HG02840 (cell line): ENCODE results near the gene C11orf86.

Experiments
- ATAC-seq: cut with Tn5 transposase; IDR thresholded peaks from one replicate; pipeline ENCODE4 v1.9.1; 2021; ENCODE audit warnings: mild to moderate bottlenecking, moderate library complexity, moderate number of reproducible peaks; ENCODE audit not compliant: unreplicated experiment, low FRiP score

The C11orf86 gene

DNA sequence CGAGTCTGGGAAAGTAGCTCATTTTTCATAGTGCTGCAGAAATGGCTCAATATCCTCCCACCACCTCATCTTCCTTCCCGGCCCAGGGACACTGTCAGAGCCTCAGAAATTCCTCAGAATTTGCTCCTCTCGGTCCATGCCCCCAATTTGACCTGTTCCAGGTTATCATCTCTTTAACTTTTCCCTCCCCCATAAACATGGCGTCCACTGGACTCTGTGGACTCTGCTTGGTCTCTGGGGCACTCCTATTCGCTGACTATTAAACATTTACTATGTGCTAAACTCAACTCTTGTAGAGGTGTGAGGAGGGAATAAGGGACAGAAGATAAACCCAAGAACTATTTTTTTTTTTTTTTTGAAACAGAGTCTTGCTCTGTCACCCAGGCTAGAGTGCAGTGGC lies 8.8 kb upstream of the C11orf86 start:
- ATAC-seq = no peak

DNA sequence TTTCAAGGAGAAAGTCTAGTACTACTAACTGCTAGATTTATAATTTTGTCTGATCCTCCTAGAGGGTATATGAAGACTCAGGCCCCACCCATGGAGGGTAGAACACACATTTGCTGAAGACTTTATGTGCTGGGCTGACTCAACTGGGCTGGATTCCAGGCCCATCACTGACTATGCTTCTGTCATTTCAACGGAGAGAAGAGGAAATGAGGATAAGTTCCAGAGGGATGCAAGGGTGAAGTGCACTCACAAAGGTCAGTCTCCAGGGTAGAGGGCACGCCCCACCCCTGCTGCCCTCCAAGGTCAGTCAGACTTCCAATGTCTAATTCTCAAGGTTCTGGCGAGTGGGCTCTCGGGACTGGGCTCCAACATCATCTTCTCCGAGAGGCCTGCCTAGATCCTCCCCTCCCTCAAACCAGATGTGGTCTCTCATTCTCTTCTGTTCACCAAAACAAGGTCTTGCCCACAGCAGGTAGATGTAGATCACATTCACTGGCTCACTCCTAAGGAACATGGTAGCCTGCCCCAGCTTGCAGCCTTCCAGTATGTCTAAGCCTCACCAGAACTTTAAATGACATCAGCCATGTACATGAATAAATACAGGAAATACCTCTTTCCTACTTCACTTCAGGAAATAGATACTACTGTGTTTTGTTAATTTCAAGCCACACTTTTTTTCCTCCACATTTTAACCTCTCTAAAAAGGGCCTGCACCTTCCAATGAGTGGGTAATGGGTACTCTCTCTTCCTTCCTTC lies 7.3 kb upstream of the C11orf86 start:
- ATAC-seq = no peak

DNA sequence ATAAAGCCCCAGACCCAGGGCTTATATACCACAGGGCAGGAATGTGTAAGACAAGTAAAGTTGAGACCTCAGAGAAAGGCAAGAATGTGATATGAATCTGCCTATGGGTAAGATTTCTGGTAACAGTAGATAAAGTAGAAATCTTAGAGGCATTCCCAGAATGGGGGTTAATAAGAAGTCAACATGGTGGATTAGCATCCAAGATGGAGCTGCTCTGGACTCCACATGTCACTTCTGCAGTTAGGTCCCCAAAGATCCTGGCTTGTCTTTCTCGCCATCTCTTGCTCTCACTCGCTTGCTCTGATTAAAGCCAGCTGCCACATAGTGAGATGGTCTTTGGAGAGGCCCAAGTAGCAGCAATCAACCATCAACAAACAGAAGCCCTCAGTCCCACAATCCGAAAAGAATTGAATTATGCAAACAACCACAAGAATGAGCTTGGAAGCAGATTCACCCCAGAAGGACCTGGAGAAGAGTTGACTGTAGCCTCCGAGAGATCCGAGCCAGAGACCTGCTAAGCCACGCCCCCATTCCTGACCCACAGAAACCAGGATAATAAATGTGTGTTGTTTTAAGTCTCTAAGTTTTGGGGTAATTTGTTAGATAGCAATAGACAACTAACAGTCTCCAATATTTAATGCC lies 5.4 kb upstream of the C11orf86 start:
- no peak for ATAC-seq

DNA sequence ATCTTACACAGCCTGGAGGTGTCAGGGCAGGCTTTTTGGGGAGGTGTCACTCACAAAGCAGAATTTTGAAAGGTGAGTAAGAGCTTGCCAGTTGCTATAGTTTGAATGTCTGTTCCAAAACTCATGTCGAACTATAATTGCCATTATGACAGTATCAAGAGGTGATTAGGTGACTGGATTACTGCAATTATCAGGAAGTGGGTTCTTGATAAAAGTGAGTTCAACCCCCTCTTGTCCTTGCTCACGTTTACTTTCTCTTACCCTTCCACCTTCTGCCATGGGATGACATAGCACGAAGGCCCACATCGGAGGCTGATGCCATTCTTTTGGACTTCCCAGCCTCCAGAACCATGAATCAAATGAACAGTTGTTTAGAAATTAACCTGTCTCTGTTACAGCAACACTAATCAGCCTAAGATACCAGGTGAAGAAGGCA lies 4.7 kb upstream of the C11orf86 start:
- no peak for ATAC-seq

DNA sequence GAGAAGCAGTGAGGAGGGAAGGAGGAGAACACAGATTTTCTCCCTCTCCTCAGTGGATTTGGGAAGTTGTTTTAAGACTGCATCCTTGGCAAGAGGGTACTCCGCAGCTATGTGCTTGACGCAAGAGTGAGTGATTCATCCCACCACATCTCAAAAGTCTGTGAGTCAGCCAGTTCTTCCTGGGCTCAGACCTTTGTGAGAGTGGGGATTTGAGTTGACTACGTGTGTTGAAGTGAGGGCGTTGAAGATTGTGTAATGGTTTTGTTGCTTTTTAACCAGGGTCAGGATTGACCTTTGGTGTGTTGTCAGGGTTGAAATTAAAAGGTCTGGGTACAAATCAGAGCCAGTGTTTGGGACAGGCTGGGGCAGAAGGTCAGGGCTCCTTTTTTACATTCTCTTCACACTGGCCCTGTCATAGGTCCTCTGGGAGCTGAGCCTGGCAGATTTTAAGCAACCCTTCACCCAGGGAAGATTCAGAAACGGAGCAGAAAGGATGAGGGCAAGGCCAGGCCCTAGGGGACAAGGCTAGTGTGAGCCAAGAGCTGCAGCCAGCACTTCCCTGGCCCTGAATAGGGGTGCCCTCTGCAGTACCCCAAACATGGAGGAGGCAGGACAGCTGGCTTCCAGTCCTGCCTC lies 4.2 kb upstream of the C11orf86 start:
- no peak for ATAC-seq

DNA sequence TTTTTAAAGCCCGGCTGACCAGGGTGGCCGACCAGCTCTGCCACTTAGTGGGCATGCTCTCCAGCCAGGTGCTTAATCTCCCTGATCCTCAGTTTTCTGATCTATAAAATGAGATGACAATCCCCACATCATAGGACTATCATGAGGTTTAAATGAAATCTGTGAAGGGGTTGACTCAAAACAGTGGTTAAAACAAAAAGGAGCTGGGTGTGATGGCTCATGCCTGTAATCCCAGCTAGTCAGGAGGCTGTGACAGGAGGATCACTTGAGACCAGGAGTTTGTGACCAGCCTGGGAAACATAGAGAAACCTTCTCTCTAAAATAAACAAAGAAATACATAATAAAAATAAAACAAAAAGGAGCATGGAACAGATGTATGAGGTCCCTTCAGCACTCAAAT lies 3.6 kb upstream of the C11orf86 start:
- ATAC-seq = no peak

DNA sequence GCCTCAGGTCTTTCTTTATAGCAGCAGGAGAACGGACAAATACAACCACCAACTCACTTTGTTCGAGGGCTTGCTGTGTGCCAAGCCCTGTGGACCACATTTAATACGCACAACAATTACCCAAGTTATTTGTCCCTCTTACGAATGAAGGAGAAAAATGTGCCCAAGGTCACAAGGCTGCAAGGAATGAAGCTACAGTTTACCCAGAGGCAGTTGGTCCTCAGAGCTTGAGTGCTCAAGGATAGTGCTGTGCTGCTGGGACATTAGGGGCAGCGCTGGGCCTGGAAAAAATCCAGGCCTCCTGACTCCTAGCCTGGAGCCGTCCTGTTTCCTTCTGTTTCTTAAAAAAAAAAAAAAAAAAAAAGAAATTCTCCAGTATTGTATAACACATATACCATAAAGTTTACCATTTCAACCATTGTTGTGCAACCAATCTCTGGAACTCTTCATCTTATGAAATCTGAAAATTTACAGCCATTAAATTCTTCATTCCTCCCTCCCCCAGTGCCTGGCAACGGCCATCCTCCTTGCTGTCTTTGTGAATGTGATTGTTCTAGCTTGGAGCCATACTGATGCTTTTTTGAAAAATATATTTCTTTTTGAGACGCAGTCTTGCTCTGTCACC lies 1.0 kb upstream of the C11orf86 start:
- ATAC-seq = no peak

DNA sequence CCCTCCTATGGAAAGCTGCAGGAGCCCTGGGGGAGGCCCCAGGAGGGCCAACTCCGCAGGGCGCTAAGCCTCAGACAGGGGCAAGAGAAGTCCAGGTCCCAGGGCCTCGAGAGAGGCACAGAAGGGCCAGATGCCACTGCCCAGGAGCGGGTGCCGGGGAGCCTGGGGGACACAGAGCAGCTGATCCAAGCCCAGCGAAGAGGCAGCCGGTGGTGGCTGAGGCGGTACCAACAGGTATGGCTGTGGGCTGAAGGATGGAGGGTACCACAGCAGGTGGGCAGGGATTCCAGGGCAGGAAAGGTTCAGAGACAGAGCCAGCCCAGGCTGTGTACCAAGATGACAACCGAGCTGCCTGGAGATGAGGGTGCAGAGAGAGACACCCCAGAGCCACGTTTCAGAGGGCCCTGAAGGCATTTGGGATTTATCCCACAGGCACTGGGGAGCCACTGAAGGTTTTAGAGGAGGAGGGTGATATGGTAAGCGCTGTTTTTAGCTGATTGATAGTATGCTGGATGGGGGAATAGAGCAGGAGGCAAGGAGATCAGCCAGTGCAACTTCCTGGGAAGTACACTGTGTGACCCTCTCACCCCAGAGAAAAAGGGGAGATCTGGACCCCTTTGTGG lies 412 bp downstream of the C11orf86 start:
- ATAC-seq = no peak

DNA sequence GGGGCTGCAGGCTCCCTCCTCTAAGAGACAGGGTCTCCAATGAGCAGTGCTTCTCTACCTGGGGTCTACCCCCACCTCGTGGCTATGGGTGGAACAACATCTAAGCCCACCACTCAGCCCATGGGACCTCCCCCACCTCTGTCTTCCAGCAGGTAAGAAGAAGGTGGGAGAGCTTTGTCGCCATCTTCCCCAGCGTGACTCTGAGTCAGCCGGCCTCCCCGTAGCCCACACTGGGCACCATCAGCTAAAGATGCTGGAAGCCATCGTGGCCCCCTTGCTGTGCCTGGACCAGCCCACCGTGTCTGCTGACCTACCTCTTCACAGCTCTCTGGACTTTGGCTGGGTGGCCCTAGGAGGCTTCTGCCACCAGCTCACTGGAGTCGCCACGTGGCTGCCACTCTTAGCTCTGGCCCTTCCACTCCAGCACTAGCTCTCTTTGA lies 944 bp downstream of the C11orf86 start:
- no peak for ATAC-seq

DNA sequence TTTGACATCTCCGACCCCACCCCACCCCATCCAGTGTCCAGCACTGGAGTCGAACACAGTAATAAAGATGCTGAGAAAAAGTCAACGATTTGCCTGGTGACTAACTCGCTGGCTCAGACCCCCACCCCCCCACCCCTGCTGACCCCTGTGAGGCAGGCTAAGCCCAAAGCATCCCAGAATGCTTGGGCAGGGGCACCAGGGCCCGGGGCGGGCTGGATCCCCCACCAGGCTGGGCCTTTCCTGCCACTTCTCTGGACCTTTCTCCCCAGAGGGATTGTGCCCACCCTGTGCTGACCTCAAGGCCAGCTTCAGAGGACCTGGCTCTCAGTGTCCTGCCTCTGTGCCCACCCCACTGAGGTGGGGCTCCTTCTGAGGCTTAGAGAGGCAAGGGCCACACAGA lies 1.8 kb downstream of the C11orf86 start:
- no peak for ATAC-seq

DNA sequence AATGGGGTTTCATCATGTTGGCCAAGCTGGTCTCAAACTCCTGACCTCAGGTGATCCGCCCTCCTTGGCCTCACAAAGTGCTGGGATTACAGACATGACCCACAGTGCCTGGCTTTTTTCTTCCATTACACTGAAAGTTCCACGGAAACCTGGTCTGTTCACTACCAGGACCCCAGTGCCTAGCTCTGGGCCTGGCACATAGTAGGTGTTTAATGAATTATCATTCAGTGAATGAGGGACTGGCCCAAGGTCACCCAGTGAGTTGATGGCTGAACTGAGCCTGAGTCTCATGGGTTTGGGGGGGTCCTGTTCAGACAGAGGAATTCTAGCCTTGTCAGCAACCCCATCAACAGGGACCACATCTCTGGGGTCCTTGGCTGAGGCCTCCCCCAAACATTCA lies 3.1 kb downstream of the C11orf86 start:
- no peak for ATAC-seq

DNA sequence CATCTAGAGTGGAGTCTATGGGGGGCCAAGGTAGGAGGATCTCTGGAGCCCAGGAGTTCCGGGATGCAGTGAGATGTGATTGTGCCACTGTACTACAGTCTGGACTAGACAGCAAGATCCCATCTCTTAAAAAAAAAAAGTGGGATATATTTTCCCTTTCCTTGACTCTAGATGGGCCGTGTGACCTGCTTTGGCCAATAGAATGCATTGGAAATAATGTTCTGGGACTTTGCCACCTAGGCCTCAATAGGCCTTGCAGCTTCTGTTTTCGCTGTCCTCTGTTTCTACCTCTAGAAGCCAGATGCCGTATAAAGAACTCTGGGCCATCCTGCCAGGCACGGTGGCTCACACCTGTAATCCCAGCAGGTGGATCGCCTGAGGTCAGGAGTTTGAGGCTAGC lies 3.6 kb downstream of the C11orf86 start:
- no peak for ATAC-seq

DNA sequence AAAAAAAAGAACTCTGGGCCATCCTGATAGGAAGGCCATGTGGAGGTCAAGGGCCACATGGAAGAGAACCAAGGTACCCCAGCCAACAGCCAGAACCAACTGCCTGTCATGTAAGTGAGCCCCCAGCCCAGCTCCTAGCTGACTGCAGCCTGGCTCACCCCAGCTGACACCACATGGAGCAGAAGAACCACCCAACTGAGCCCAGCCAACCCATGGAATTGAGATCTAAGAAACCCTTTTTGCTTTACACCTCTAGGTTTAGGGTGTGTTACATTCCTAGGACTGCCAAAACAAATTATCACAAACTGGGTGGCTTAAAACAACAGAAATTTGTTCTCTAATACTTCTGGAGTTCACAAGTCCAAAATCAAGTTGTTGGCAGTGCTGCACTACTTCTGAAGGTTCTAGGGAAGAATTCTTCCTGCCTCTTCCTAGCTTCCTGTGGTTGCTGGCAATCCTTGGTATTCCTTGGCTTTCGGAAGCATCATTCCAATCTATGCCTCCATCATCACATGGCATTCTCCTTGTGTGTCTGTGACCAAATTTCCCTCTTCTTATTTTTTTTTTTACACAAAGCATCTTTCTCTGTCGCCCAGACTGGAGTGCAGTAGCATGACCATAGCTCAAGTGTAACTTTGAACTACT lies 4.4 kb downstream of the C11orf86 start:
- no peak for ATAC-seq

DNA sequence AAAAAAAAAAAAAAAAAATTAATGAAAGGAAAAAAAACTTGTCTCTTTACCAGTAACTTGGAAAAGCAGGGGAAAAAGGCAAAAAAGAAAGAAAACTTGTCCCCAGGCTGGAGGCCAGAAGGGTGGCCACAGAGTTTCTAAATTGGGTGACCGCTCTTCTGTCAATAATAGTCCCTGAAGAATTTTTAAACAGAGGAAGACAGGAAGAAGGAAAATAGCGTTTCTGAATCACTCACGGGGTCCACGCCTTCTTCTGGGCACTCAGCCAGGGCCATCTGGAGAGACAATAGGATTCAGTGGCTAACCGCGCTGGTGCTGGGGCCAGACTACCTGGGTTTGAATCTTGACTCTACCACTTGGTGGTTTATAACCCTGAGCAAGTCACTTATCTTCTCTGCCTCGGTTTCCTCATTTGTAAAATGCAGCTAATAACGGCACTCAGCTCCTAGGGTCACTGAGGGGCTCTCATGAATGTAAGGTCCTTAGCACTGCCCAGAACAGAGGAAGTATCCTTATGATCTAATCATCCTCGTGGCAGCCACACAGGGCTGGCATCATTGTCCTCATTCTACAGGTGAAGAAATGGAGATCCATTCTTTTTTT lies 7.0 kb downstream of the C11orf86 start:
- ATAC-seq = no peak

DNA sequence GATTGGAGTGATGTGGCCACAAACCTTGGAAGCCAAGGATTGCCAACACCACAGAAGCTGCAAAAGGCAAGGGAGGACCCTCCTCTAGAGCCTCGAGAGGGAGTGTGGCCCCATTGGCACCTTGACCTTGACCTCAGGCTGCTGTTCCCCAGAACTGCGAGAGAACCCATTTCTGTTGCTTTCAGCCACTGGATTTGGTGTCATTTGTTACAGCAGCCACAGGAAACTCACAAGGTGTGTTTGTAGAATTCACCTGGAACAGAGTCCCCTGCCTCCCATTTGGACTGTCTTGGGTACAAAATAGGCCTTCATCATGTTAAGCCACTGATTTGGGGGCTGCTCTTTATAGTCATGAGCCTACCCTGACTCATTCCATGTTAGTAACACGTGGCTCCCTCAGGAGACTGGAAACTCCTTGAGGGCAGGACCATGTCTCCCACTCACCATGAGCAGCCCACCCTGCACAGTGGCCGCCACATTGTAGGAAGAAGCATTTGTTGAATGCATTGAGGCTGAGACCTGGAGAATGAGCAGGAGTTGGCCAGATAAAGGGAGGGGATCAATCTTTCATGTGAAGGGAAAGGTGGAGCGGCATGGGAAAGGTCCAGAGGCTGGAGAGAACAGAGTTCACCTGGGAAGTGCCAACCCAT lies 8.3 kb downstream of the C11orf86 start:
- ATAC-seq = no peak

DNA sequence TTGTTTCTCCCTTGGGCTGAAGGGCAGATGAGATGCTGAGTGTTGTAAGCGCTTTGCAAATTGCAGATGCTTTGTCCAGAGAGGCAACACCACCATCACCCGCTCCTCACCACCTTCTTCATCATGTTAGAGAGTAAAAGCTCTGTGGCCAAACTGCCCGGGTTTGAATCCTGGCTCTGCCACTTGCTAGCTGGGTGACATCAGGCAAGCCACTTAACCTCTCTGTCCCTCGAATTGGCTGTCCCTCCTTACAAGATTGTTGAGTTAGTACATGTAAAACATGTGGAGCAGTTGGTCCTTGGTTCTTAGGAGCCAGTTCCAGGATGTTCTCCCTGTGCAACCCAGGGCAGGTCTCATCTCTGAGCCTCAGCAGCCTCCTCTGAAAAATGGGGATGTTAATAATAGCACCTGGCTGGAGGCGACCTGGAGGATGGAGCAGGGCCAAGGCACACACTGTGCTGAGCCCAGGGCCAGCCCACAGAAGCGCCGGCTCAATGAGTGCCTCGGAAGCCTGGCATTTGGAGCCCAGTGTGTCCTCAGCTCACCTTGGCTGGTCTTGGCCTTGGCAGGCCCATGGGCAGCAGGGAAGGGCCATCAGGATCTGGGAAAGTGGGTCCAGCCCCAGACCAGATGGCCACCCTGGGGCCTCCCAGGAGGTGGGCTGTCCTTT lies 10.5 kb downstream of the C11orf86 start:
- no peak for ATAC-seq

DNA sequence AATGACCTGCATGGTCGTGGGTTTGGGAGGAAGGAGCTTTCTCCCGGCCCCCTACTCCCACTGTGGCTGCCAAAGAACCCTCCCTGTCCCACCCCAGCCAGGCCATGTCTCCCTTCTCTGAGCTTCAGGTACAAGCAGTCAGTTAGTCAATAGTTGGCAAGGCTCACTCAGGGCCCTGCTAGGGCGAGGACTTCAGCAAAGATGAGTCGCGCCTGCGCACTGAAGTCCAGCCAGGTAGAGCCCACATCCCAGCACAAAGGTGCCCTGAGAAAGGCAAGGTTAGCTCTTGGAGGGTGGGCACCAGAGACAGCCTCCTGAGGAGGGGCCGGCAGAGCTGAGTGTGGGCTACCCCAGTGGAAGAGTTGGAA lies 11.1 kb downstream of the C11orf86 start:
- no peak for ATAC-seq

DNA sequence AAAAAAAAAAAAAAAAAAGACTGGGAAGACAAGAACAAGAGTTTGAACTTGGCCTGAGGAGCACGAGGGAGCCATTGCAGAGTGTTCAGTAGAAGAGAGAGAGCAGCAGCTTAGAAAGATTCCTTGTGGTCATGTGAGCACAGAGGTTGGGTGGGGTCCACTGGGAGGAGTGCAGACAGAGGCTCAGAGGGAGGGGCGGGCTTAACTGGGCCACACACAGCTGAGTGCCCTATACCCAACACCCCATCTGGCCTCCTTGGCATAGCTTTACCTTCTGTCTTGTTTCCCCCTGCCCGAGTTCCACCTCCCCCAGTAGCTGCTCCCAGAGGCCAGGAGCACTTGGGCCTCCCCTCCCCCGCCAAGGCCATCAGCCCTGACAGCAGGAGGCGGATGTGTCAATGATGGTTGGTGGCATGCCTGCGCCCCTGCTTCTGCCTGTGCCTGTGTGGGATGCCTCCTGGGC lies 12.1 kb downstream of the C11orf86 start:
- ATAC-seq = no peak
